Measurements from ENCODE around the gene DUSP23. TPM values are rescaled to one million over a fixed set of nuclear protein-coding genes. Genes with fewer than 3 reads are reported as not detected.

Gene DUSP23
- total RNA-seq, 1 donor from 2014 or later = 15.7 TPM

DNA sequence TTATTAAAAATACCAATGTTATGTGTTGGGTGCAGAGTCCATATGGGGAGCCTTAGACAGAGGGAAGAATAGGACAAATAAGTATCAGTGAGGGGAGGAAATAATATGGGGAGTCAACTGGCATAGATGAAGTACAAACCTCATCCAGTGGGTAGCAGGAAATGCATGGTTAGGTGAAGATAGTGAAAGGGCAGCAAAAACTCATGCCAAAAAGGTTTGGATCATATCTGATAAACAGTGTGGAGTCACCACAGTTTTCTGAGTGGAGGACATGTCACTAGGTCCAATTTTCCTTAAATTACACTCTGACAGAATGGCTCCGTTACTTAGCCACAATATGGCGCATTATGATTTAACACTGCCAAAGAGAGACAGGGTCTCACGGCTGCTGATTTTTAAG lies 10.3 kb downstream of the DUSP23 start:
- no peak overlapping the region for H3K4me3 Mint-ChIP-seq
- H3K36me3 Mint-ChIP-seq (ENCODE audit: low read depth) = no peaks in the 10 kb centered on the region
- no peak overlapping the region for H3K27ac Mint-ChIP-seq
- ATAC-seq (ENCODE audit: low read depth) = no peak
- intact Hi-C loops (cut with micrococcal nuclease) = loop anchor here (5.0 kb wide), 1 partner anchor 659 kb away; no protein-coding TSS in a partner anchor
- peaks cover 11% of the 10 kb centered on the region for H3K27me3 Mint-ChIP-seq
- TF ChIP-seq, protein P1, sequence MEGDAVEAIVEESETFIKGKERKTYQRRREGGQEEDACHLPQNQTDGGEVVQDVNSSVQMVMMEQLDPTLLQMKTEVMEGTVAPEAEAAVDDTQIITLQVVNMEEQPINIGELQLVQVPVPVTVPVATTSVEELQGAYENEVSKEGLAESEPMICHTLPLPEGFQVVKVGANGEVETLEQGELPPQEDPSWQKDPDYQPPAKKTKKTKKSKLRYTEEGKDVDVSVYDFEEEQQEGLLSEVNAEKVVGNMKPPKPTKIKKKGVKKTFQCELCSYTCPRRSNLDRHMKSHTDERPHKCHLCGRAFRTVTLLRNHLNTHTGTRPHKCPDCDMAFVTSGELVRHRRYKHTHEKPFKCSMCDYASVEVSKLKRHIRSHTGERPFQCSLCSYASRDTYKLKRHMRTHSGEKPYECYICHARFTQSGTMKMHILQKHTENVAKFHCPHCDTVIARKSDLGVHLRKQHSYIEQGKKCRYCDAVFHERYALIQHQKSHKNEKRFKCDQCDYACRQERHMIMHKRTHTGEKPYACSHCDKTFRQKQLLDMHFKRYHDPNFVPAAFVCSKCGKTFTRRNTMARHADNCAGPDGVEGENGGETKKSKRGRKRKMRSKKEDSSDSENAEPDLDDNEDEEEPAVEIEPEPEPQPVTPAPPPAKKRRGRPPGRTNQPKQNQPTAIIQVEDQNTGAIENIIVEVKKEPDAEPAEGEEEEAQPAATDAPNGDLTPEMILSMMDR (IDR thresholded peaks at IDR 0.05) = no peak
- DNase-seq = no peak
- POLR2A ChIA-PET = no interaction called here
- H3K9me3 Mint-ChIP-seq = no peaks in the 10 kb centered on the region
- no peaks in the 10 kb centered on the region for H3K4me1 Mint-ChIP-seq
- CTCF ChIA-PET = no interaction called here

DNA sequence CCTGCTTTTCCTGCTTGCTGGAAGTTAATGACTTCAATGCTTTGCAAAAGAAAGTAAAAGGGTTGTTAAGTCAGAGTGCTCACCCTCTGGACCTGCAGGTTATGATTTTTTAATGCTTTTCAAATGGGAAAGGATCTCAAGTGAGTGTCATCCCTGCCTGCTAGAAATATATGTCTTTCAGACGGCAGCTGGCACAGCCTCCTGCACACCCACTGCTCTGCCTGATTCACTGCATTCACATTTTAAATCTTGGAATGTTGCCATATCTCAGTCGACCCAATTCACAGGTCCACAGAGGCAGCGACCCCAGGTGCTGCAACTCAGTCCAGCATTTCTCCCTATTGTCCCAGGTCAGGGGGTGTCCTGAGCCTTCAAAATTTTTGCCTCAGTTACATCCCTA lies 10.7 kb downstream of the DUSP23 start:
- CTCF ChIA-PET = no interaction called here
- DNase-seq (no peak), ATAC-seq (ENCODE audit: low read depth) (no peak)
- H3K9me3 Mint-ChIP-seq = no peaks in the 10 kb centered on the region
- peaks cover 11% of the 10 kb centered on the region for H3K27me3 Mint-ChIP-seq
- TF ChIP-seq, protein P1 (IDR thresholded peaks at IDR 0.05) = no peak
- no peaks in the 10 kb centered on the region for H3K4me1 Mint-ChIP-seq
- no peak overlapping the region for H3K4me3 Mint-ChIP-seq
- H3K27ac Mint-ChIP-seq = no peak overlapping the region
- POLR2A ChIA-PET = no interaction called here
- no peaks in the 10 kb centered on the region for H3K36me3 Mint-ChIP-seq (ENCODE audit: low read depth)
- intact Hi-C loops (cut with micrococcal nuclease) = loop anchor here (5.0 kb wide), 1 partner anchor 659 kb away; no protein-coding TSS in a partner anchor

DNA sequence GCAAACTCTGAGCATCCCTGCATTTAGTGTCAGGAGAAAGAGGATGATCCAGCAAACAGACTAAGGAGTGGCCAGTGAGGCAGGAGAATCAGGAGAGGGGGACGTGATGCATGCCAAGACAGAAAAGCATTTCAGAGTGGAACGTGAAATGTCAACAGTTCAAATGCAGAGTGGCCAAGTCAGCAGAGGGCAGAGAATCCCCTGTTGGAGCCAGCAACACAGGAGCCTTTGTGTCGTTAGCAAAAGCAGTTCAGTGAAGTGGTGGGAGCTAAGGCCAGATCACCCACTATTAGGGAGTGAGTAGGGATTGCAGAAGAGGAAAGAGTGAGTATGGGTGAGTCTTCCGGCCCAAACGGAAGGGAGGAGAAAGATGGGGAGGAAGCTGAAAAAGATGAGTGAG lies 14.8 kb downstream of the DUSP23 start:
- H3K4me1 Mint-ChIP-seq = peaks cover 6% of the 10 kb centered on the region
- TF ChIP-seq, protein P1 (IDR thresholded peaks at IDR 0.05) = no peak
- ATAC-seq (ENCODE audit: low read depth) (no peak), DNase-seq (no peak)
- intact Hi-C loops (cut with micrococcal nuclease) = no loop called here
- no peaks in the 10 kb centered on the region for H3K36me3 Mint-ChIP-seq (ENCODE audit: low read depth)
- POLR2A ChIA-PET = no interaction called here
- no peak overlapping the region for H3K27ac Mint-ChIP-seq
- peaks cover 15% of the 10 kb centered on the region for H3K27me3 Mint-ChIP-seq
- H3K4me3 Mint-ChIP-seq = no peak overlapping the region
- CTCF ChIA-PET = no interaction called here
- no peaks in the 10 kb centered on the region for H3K9me3 Mint-ChIP-seq

DNA sequence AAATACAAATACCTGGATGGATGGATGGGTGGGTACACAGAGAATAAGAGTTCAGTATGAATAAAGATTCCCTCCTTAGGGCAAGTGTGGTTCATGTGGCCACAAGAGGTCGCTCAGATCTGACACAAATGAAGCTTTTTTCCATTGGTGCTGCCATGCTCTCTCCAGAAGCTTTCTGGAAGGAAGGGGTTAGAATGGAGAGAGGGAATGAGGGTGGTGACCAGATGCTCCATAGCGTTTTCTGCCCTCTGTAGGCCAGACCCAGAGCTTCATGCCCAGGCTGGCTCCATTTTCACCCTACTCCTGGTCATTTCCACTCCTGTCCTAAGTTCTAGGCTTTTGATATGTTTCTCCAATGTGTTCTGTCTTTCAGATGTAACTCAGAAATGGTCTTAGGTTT lies 18.1 kb downstream of the DUSP23 start:
- no peak overlapping the region for H3K4me3 Mint-ChIP-seq
- TF ChIP-seq, protein P1 (IDR thresholded peaks at IDR 0.05) = no peak
- H3K4me1 Mint-ChIP-seq = peaks cover 8% of the 10 kb centered on the region
- no peaks in the 10 kb centered on the region for H3K36me3 Mint-ChIP-seq (ENCODE audit: low read depth)
- CTCF ChIA-PET = interaction anchor here (0.6 to 9.5 kb wide), 19 partner anchors 12 to 586 kb away, joined by 3 to 176 read pairs (median 4); partner anchors contain the start of genes DUSP23 and IGSF9
- DNase-seq (no peak), ATAC-seq (ENCODE audit: low read depth) (no peak)
- intact Hi-C loops (cut with micrococcal nuclease) = loop anchor here (1.0 to 2.0 kb wide), 5 partner anchors 18 to 207 kb away; partner anchors contain the start of gene DUSP23
- peaks cover 28% of the 10 kb centered on the region for H3K27me3 Mint-ChIP-seq
- H3K27ac Mint-ChIP-seq = no peak overlapping the region
- POLR2A ChIA-PET = interaction anchor here (1.0 kb wide), 1 partner anchor 126 kb away, joined by 3 read pairs; the partner anchor contains the start of gene TAGLN2
- H3K9me3 Mint-ChIP-seq = no peaks in the 10 kb centered on the region

DNA sequence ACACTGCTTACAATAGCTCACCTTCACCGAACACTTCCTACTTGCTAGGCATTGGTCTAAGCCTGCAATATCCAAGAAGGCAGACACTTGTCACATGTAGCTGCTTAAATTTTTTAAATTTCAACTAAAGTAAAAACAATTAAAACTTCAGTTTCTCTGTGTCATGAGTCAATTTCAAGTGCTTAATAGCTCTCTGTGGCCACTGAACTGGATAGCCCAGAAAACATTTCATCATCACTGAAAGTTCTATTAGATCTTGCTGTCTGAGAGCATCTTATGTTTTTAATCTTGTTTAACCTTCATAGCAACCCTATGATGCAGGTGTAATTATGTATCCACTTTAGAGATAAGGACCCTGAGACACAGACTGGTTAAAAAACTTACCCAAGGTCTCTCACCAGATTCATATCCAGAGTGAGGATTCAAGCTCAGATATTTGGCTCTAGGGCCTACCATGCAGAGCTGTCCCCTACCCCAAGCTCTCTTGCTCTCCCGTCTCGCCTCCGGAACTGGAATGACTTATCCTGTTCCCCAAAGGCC lies 18.8 kb downstream of the DUSP23 start:
- ChIA-PET CTCF (interaction anchor here (0.6 to 9.5 kb wide), 20 partner anchors 12 to 587 kb away, joined by 3 to 176 read pairs (median 3); partner anchors contain the start of genes IGSF9 and SLAMF8), POLR2A (interaction anchor here (1.0 kb wide), 1 partner anchor 126 kb away, joined by 3 read pairs; the partner anchor contains the start of gene TAGLN2)
- Mint-ChIP-seq H3K4me1 (peaks cover 8% of the 10 kb centered on the region), H3K9me3 (no peaks in the 10 kb centered on the region), H3K36me3 (ENCODE audit: low read depth) (no peaks in the 10 kb centered on the region), H3K4me3 (no peak overlapping the region), H3K27me3 (peaks cover 33% of the 10 kb centered on the region), H3K27ac (no peak overlapping the region)
- intact Hi-C loops (cut with micrococcal nuclease) = loop anchor here (1.0 to 2.0 kb wide), 3 partner anchors 19 to 137 kb away; partner anchors contain the start of gene DUSP23
- TF ChIP-seq, protein P1 (IDR thresholded peaks at IDR 0.05) = no peak
- DNase-seq = no peak
- ATAC-seq (ENCODE audit: low read depth) = no peak

All from activated B cell treated with CpG ODN at 0.5 μM for 24 hours (primary cell).